Stimulated activated CD4-positive, alpha-beta T cell treated with anti-CD3 and anti-CD28 coated beads, Interleukin-4, amount 100 ng/mL, for 24 hours (primary cell): ENCODE measurements around the gene ZNF677.
"Not testable (repeated sequence)": the region's sequence is repeated elsewhere in the genome, so short reads cannot be mapped to it uniquely, and the experiment has no call there.

Source experiments
- DNase-seq: peaks from one replicate; pipeline ENCODE4 v3.0.0-alpha.2; 2020

Gene ZNF677

GRCh38 chr19:53254411-53255341 lies at the start of gene ZNF677:
TSS of gene ZNF677 (minus strand) at chr19:53254873. CDS start at chr19:53251550, 3,323 bp downstream.
- DNase-seq = peak; percentile 85

GRCh38 chr19:53301341-53301740 lies 46.7 kb upstream of the ZNF677 start:
- not testable (repeated sequence) for DNase-seq

- DNase-seq = no peak
Measured at GRCh38 chr19:53294786-53295441, 40.2 kb upstream of the ZNF677 start.

GRCh38 chr19:53290758-53291549 lies 36.3 kb upstream of the ZNF677 start:
- no peak for DNase-seq

- no peak for DNase-seq
Measured at GRCh38 chr19:53285087-53285486, 30.4 kb upstream of the ZNF677 start.

- DNase-seq = peak; percentile 21
Measured at GRCh38 chr19:53281947-53282346, 27.3 kb upstream of the ZNF677 start.

GRCh38 chr19:53275480-53275879 lies 20.8 kb upstream of the ZNF677 start:
- no peak for DNase-seq

GRCh38 chr19:53272044-53272443 lies 17.4 kb upstream of the ZNF677 start:
- DNase-seq = no peak

GRCh38 chr19:53269861-53270260 lies 15.2 kb upstream of the ZNF677 start:
- DNase-seq = not testable (repeated sequence)

- not testable (repeated sequence) for DNase-seq
Measured at GRCh38 chr19:53267623-53268022, 12.9 kb upstream of the ZNF677 start, which contains the start of gene VN1R4. TSS of gene VN1R4 (minus strand) at chr19:53267723. CDS start at chr19:53267665, 58 bp downstream.

- not testable (repeated sequence) for DNase-seq
Measured at GRCh38 chr19:53257715-53258342, 3.2 kb upstream of the ZNF677 start, which contains the start of gene VN1R2. TSS of gene VN1R2 (plus strand) at chr19:53258292. CDS start at chr19:53258376, 84 bp downstream.

GRCh38 chr19:53246498-53246897 lies 8.2 kb downstream of the ZNF677 start:
- no peak for DNase-seq

GRCh38 chr19:53237114-53237777 lies 17.4 kb downstream of the ZNF677 start:
- no peak for DNase-seq

GRCh38 chr19:53224606-53225005 lies 30.1 kb downstream of the ZNF677 start:
- no peak for DNase-seq

GRCh38 chr19:53222716-53223115 lies 32.0 kb downstream of the ZNF677 start:
- not testable (repeated sequence) for DNase-seq

GRCh38 chr19:53212703-53213320 lies 41.9 kb downstream of the ZNF677 start:
- no peak for DNase-seq

GRCh38 chr19:53211554-53211953 lies 43.1 kb downstream of the ZNF677 start:
- DNase-seq = not testable (repeated sequence)

GRCh38 chr19:53196777-53197396 lies 57.8 kb downstream of the ZNF677 start:
- DNase-seq = peak; percentile 96

GRCh38 chr19:53195265-53195903 lies 59.3 kb downstream of the ZNF677 start:
- peak; percentile 73 for DNase-seq

- no peak for DNase-seq
Measured at GRCh38 chr19:53193535-53194222, 61.0 kb downstream of the ZNF677 start.
